ENCODE data around the gene ITPRID2. TPM values are rescaled to one million over a fixed set of nuclear protein-coding genes. Genes with fewer than 3 reads are reported as not detected.

The ITPRID2 gene
- total RNA-seq, 1 experiment from 2014 or later = 54.8 TPM

- Mint-ChIP-seq H3K27ac (ENCODE audit: unreplicated experiment) (no peak overlapping the region), H3K4me3 (ENCODE audit: unreplicated experiment) (no peak overlapping the region), H3K36me3 (ENCODE audit: insufficient read depth, unreplicated experiment) (peaks cover 27% of the 10 kb centered on the region), H3K4me1 (ENCODE audit: low read depth, unreplicated experiment) (peaks cover 6% of the 10 kb centered on the region), H3K9me3 (ENCODE audit: unreplicated experiment) (no peaks in the 10 kb centered on the region), H3K27me3 (ENCODE audit: insufficient read depth, unreplicated experiment) (no peaks in the 10 kb centered on the region)
- H3K27me3 ChIP-seq (replicated peaks; ENCODE audit: control insufficient read depth, insufficient read depth, low read length) = no peaks in the 10 kb centered on the region
- DNase-seq = no peak
- TF ChIP-seq CTCF (IDR thresholded peaks at IDR 0.05; ENCODE audit: insufficient read depth in 1 of 2, low read depth in 1 of 2, low read length in 1 of 2, severe bottlenecking in 1 of 2, unreplicated experiment in 1 of 2) = no peak
- POLR2A ChIA-PET = no interaction called here
- H3K4me1 ChIP-seq = peaks cover 7% of the 10 kb centered on the region; the same call in 1 of the 2 replicates
- no TSS peak for BruUV-seq (replicated peaks)
- no peak overlapping the region for H3K4me3 ChIP-seq (ENCODE audit: low read depth, low read length)
- peaks cover 4% of the 10 kb centered on the region for H3K36me3 ChIP-seq (ENCODE audit: control insufficient read depth, insufficient read depth, low read length)
- CTCF ChIA-PET = no interaction called here
- intact Hi-C loops (cut with micrococcal nuclease; ENCODE audit: unreplicated experiment) = no loop called here
- no peaks in the 10 kb centered on the region for H3K9me3 ChIP-seq
Measured at GRCh38 chr2:181916726-181917718, 25.5 kb downstream of the ITPRID2 start.

GRCh38 chr2:181918188-181918587 is 26.7 kb downstream of the ITPRID2 start:
- Histone ChIP-seq H3K9me3 (no peaks in the 10 kb centered on the region), H3K4me1 (peaks cover 7% of the 10 kb centered on the region; the same call in 1 of the 2 replicates), H3K4me3 (ENCODE audit: low read depth, low read length) (no peak overlapping the region), H3K27me3 (replicated peaks; ENCODE audit: control insufficient read depth, insufficient read depth, low read length) (no peaks in the 10 kb centered on the region), H3K36me3 (ENCODE audit: control insufficient read depth, insufficient read depth, low read length) (peaks cover 5% of the 10 kb centered on the region)
- Mint-ChIP-seq H3K9me3 (ENCODE audit: unreplicated experiment) (no peaks in the 10 kb centered on the region), H3K4me1 (ENCODE audit: low read depth, unreplicated experiment) (peaks cover 6% of the 10 kb centered on the region), H3K4me3 (ENCODE audit: unreplicated experiment) (no peak overlapping the region), H3K36me3 (ENCODE audit: insufficient read depth, unreplicated experiment) (peaks cover 37% of the 10 kb centered on the region), H3K27ac (ENCODE audit: unreplicated experiment) (no peak overlapping the region), H3K27me3 (ENCODE audit: insufficient read depth, unreplicated experiment) (no peaks in the 10 kb centered on the region)
- TF ChIP-seq CTCF (IDR thresholded peaks at IDR 0.05; ENCODE audit: insufficient read depth in 1 of 2, low read depth in 1 of 2, low read length in 1 of 2, severe bottlenecking in 1 of 2, unreplicated experiment in 1 of 2) = no peak
- ChIA-PET POLR2A (no interaction called here), CTCF (no interaction called here)
- DNase-seq = no peak
- BruUV-seq (replicated peaks) = no TSS peak
- intact Hi-C loops (cut with micrococcal nuclease; ENCODE audit: unreplicated experiment) = no loop called here

- no peak overlapping the region for H3K4me3 Mint-ChIP-seq (ENCODE audit: unreplicated experiment)
- DNase-seq = no peak
- intact Hi-C loops (cut with micrococcal nuclease; ENCODE audit: unreplicated experiment) = no loop called here
- TF ChIP-seq CTCF (IDR thresholded peaks at IDR 0.05; ENCODE audit: insufficient read depth in 1 of 2, low read depth in 1 of 2, low read length in 1 of 2, severe bottlenecking in 1 of 2, unreplicated experiment in 1 of 2) = no peak
- H3K9me3 Mint-ChIP-seq (ENCODE audit: unreplicated experiment) = no peaks in the 10 kb centered on the region
- Histone ChIP-seq H3K9me3 (no peaks in the 10 kb centered on the region), H3K4me1 (peaks cover 7% of the 10 kb centered on the region; the same call in 1 of the 2 replicates), H3K27me3 (replicated peaks; ENCODE audit: control insufficient read depth, insufficient read depth, low read length) (no peaks in the 10 kb centered on the region), H3K4me3 (ENCODE audit: low read depth, low read length) (no peak overlapping the region), H3K36me3 (ENCODE audit: control insufficient read depth, insufficient read depth, low read length) (peaks cover 1% of the 10 kb centered on the region)
- no peak overlapping the region for H3K27ac Mint-ChIP-seq (ENCODE audit: unreplicated experiment)
- ChIA-PET CTCF (no interaction called here), POLR2A (no interaction called here)
- H3K4me1 Mint-ChIP-seq (ENCODE audit: low read depth, unreplicated experiment) = no peaks in the 10 kb centered on the region
- peaks cover 23% of the 10 kb centered on the region for H3K36me3 Mint-ChIP-seq (ENCODE audit: insufficient read depth, unreplicated experiment)
- BruUV-seq (replicated peaks) = no TSS peak
- H3K27me3 Mint-ChIP-seq (ENCODE audit: insufficient read depth, unreplicated experiment) = no peaks in the 10 kb centered on the region
Measured at GRCh38 chr2:181923121-181923520, 31.6 kb downstream of the ITPRID2 start.

Measured in Caco-2 (cell line).